HEK293 (cell line): Measurements from ENCODE around the gene BCKDHA.

Experiments used
- CTCF ChIA-PET: fragments of 350-600 bp; formaldehyde crosslinking; extraction: SDS; loops from one replicate; lab custom pipeline; 2021; ENCODE audit warnings: antibody characterized with exemption; lab: Yijun Ruan, JAX
- POLR2A ChIA-PET: fragments of 300-600 bp; formaldehyde crosslinking; extraction: SDS; loops from one replicate; lab custom pipeline; 2020; ENCODE audit warnings: antibody characterized with exemption, inconsistent platforms; lab: Yijun Ruan, JAX
- H3K27ac ChIP-seq: fragments of 200-500 bp; sonication (Bioruptor generic); 2 replicates; pipeline ENCODE4 v1.5.1; 2014; ENCODE audit warnings: low read depth, low read length, control low read depth, inconsistent platforms; ENCODE audit errors: extremely low read depth
- H3K36me3 ChIP-seq, 2 experiments: fragments of 200-500 bp in 1 of 2; sonication (Bioruptor generic) in 1 of 2; 1 replicate in 1 of 2; 2 replicates in 1 of 2; pipeline ENCODE4 v1.5.1; 2014 to 2017; ENCODE audit warnings: inconsistent platforms in 2 of 2, low read length in 2 of 2; ENCODE audit not compliant: control insufficient read depth in 2 of 2, insufficient read depth in 1 of 2
- H3K4me1 ChIP-seq: fragments of 200-500 bp; sonication (Bioruptor generic); 2 replicates; pipeline ENCODE4 v1.5.1; 2014; ENCODE audit warnings: mild to moderate bottlenecking, low read length, inconsistent platforms; ENCODE audit not compliant: control insufficient read depth, insufficient read depth
- H3K4me3 ChIP-seq: 2 replicates; pipeline ENCODE4 v1.5.1; 2011; ENCODE audit warnings: low read depth, mild to moderate bottlenecking, control low read depth, low read length, moderate library complexity
- H3K9me3 ChIP-seq: fragments of 200-500 bp; sonication (Bioruptor generic); 2 replicates; pipeline ENCODE4 v1.5.1; 2014; ENCODE audit warnings: low read depth, low read length, inconsistent platforms; ENCODE audit not compliant: control insufficient read depth, insufficient read depth
- KLF16 ChIP-seq: fragments of 450-650 bp; formaldehyde crosslinking; IDR thresholded peaks from 2 replicates; pipeline ENCODE4 v1.5.1; 2017; ENCODE audit warnings: missing biosample characterization, missing genetic modification characterization
- KLF9 ChIP-seq: fragments of 450-650 bp; formaldehyde crosslinking; IDR thresholded peaks from 2 replicates; pipeline ENCODE4 v1.5.1; 2016; ENCODE audit warnings: missing biosample characterization, missing genetic modification characterization, low read depth
- SALL2 ChIP-seq: fragments of 450-650 bp; formaldehyde crosslinking; IDR thresholded peaks from 2 replicates; pipeline ENCODE4 v1.5.0; 2017; ENCODE audit warnings: missing biosample characterization, mild to moderate bottlenecking, missing genetic modification characterization, borderline replicate concordance
- SP7 ChIP-seq: fragments of 450-650 bp; formaldehyde crosslinking; IDR thresholded peaks from 2 replicates; pipeline ENCODE4 v1.5.1; 2016; ENCODE audit warnings: missing biosample characterization, missing genetic modification characterization
- ZBTB8A ChIP-seq: fragments of 450-650 bp; formaldehyde crosslinking; IDR thresholded peaks from 2 replicates; pipeline ENCODE4 v1.5.1; 2016; ENCODE audit warnings: missing biosample characterization, missing genetic modification characterization
- ZFP37 ChIP-seq: fragments of 450-650 bp; formaldehyde crosslinking; IDR thresholded peaks from 2 replicates; pipeline ENCODE4 v1.5.1; 2016; ENCODE audit warnings: missing biosample characterization, missing genetic modification characterization
- ZNF114 ChIP-seq: fragments of 450-650 bp; formaldehyde crosslinking; IDR thresholded peaks from 2 replicates; pipeline ENCODE4 v1.5.0; 2017; ENCODE audit warnings: missing biosample characterization, missing genetic modification characterization
- ZNF132 ChIP-seq: fragments of 450-650 bp; formaldehyde crosslinking; IDR thresholded peaks from 2 replicates; pipeline ENCODE4 v1.5.1; 2017; ENCODE audit warnings: missing biosample characterization, missing genetic modification characterization, borderline replicate concordance
- ZNF2 ChIP-seq: fragments of 450-650 bp; formaldehyde crosslinking; IDR thresholded peaks from 2 replicates; pipeline ENCODE4 v1.5.1; 2016; ENCODE audit warnings: missing biosample characterization, missing genetic modification characterization
- ZNF221 ChIP-seq: fragments of 450-650 bp; formaldehyde crosslinking; IDR thresholded peaks from 2 replicates; pipeline ENCODE4 v1.5.1; 2017; ENCODE audit warnings: missing biosample characterization, missing genetic modification characterization, borderline replicate concordance
- ZNF26 ChIP-seq: fragments of 450-650 bp; formaldehyde crosslinking; IDR thresholded peaks from 2 replicates; pipeline ENCODE4 v1.5.1; 2016; ENCODE audit warnings: missing biosample characterization, missing genetic modification characterization
- ZNF280D ChIP-seq: fragments of 450-650 bp; formaldehyde crosslinking; IDR thresholded peaks from 2 replicates; pipeline ENCODE4 v1.5.1; 2016; ENCODE audit warnings: missing biosample characterization, missing genetic modification characterization
- ZNF366 ChIP-seq: fragments of 450-650 bp; formaldehyde crosslinking; conservative IDR thresholded peaks from 2 replicates; pipeline ENCODE4 v1.5.1; 2016; ENCODE audit warnings: missing biosample characterization, missing genetic modification characterization
- ZNF645 ChIP-seq: fragments of 450-650 bp; formaldehyde crosslinking; IDR thresholded peaks from 2 replicates; pipeline ENCODE4; 2016; ENCODE audit warnings: missing biosample characterization, missing genetic modification characterization
- ZNF707 ChIP-seq: fragments of 450-650 bp; formaldehyde crosslinking; IDR thresholded peaks from 2 replicates; pipeline ENCODE4 v1.5.1; 2016; ENCODE audit warnings: missing biosample characterization, missing genetic modification characterization
- TF ChIP-seq, protein P1 (sequence below): fragments of 450-650 bp; formaldehyde crosslinking; conservative IDR thresholded peaks from 2 replicates; pipeline ENCODE4 v1.5.1; 2016; ENCODE audit warnings: low read depth, missing biosample characterization, missing genetic modification characterization

The BCKDHA gene

GRCh38 chr19:41397086-41398049 is at the start of gene BCKDHA, which contains the start of gene EXOSC5 (continued):
- peak; percentile 73; the same call in 1 of the 2 replicates for TF ChIP-seq ZNF2 (tag by site-specific recombination)
- peak; percentile 56 for TF ChIP-seq KLF9 (tag by site-specific recombination)
- no peak for TF ChIP-seq ZNF707 (tag by site-specific recombination)
- no peak for TF ChIP-seq ZNF221 (tag by site-specific recombination)

DNA sequence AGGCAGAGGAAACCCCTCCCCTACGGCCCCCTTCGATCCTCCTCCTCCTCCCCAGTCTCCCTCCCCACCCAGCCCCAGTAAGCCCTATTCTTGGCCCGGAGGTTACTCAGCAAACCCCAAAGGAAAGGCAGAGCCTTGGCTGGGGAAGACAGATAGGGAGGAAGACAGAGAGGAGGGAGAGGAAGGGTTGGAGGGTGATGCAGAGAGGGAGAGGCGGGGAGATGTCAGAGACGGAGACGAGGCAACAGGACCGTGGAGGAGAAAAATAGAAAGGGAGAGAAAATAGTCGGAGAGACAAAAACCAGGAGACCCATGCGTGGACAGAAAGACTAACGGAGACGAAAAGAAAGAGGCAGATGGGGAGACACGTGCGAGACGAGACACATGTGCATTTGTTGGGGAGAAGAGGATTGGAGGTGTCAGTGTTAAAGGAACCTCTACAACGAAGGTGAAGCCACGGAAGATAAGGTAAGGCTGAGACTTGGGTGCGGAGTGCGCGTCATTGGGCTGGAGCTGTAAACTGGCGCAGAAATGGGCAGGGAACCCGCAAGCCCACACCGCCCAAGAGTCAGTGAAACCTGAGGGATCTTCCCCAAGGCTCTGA is 46.8 kb upstream of the BCKDHA start:
- Histone ChIP-seq H3K27ac (no peak overlapping the region), H3K4me3 (peak overlapping the region; percentile 43), H3K36me3 (peaks cover 21 to 22% of the 10 kb centered on the region in 2 experiments; a peak in 2 of 3 replicates), H3K4me1 (peaks cover 5% of the 10 kb centered on the region; the same call in 1 of the 2 replicates), H3K9me3 (no peaks in the 10 kb centered on the region)
- ChIA-PET POLR2A (interaction anchor here (0.6 to 3.1 kb wide), 6 partner anchors 13 to 42 kb away, joined by 3 to 73 read pairs (median 5); partner anchors contain the start of gene B9D2), CTCF (interaction anchor here (0.6 to 5.3 kb wide), 8 partner anchors 13 to 716 kb away, joined by 3 to 64 read pairs (median 6); partner anchors contain the start of genes B9D2 and RAB4B)
- TF ChIP-seq SALL2 (no peak), ZFP37 (tag by site-specific recombination) (no peak), ZNF366 (peak; percentile 63), ZNF280D (tag by site-specific recombination) (0 out of 2 replicates have a peak, but pooled peaks have one; percentile 10), ZNF132 (tag by site-specific recombination) (no peak)

DNA sequence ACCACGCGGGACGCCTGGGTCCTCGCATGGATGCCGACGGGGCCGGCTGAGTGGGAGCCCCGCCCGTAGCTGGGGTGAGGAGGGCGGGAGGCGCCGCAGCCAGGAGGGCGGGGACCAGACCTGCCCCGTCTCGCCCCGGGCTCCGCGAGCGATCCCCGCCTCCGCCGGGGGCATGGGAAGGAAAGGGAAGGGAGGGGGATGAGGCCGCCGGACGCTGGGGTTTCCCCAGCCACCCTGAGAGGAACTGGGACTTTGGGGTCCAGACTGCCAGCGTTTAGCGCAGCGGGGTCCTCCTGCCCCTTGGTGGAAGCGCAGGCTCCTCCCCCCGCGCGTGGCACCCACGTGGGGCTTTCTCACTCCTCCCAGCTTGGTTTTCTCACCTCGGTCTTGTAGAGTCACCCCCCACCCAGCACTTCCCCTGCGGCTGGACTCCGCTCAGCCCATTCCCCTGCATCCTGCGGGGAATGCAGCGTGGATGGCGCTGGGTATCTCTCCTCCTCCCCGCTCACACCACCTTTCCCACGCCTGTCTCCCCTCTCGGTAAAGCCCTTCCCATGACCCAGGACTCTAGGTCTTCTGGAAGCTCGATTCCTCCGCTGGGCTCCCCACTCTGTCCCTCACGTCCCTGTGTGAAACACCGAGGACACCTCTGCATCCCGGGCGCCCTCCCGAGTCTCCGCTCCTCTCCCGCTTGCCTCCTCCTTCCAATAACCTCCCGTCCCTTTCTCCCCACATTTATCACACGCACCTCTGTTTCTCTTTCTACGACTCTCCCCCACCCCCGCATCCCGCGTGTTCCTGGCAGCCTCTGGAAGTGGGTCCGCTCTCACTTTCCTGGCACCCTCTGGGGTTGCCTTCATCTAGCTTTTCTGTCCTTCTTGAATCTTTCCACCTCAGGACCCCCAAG is 46.0 kb upstream of the BCKDHA start:
- CTCF ChIA-PET, result interaction anchor here (0.5 to 5.3 kb wide), 18 partner anchors 12 to 717 kb away, joined by 3 to 64 read pairs (median 4); partner anchors contain the start of genes B9D2, DMAC2 and RAB4B
- H3K36me3 ChIP-seq, result peaks cover 14% of the 10 kb centered on the region in 2 experiments; a peak in 2 of 3 replicates
- 0 out of 2 replicates have a peak, but pooled peaks have one; percentile 71 for TF ChIP-seq KLF16 (tag by site-specific recombination)
- TF ChIP-seq ZNF26 (tag by site-specific recombination), result no peak
- peak; percentile 13; the same call in 1 of the 2 replicates for TF ChIP-seq ZBTB8A
- TF ChIP-seq SP7 (tag by site-specific recombination), result peak; percentile 81
- no peak for TF ChIP-seq ZNF645 (tag by site-specific recombination)
- TF ChIP-seq ZNF114 (tag by site-specific recombination), result no peak
- TF ChIP-seq, protein P1, sequence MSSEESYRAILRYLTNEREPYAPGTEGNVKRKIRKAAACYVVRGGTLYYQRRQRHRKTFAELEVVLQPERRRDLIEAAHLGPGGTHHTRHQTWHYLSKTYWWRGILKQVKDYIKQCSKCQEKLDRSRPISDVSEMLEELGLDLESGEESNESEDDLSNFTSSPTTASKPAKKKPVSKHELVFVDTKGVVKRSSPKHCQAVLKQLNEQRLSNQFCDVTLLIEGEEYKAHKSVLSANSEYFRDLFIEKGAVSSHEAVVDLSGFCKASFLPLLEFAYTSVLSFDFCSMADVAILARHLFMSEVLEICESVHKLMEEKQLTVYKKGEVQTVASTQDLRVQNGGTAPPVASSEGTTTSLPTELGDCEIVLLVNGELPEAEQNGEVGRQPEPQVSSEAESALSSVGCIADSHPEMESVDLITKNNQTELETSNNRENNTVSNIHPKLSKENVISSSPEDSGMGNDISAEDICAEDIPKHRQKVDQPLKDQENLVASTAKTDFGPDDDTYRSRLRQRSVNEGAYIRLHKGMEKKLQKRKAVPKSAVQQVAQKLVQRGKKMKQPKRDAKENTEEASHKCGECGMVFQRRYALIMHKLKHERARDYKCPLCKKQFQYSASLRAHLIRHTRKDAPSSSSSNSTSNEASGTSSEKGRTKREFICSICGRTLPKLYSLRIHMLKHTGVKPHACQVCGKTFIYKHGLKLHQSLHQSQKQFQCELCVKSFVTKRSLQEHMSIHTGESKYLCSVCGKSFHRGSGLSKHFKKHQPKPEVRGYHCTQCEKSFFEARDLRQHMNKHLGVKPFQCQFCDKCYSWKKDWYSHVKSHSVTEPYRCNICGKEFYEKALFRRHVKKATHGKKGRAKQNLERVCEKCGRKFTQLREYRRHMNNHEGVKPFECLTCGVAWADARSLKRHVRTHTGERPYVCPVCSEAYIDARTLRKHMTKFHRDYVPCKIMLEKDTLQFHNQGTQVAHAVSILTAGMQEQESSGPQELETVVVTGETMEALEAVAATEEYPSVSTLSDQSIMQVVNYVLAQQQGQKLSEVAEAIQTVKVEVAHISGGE (tag by site-specific recombination), result no peak

More for the DNA sequence above, 46.0 kb upstream of the BCKDHA start:
- Histone ChIP-seq H3K4me3 (peak overlapping the region; percentile 43), H3K9me3 (no peaks in the 10 kb centered on the region), H3K4me1 (peaks cover 5% of the 10 kb centered on the region; the same call in 1 of the 2 replicates), H3K27ac (peak overlapping the region; percentile 21; the same call in 1 of the 2 replicates)
- POLR2A ChIA-PET, result interaction anchor here (0.6 to 3.1 kb wide), 14 partner anchors 11 to 88 kb away, joined by 3 to 73 read pairs (median 4); partner anchors contain the start of genes B9D2, DMAC2 and HNRNPUL1
